GM19455 (cell line): ENCODE data around the gene OCLN.
A peak's percentile ranks its signal among the peaks of the same experiment; 100 is the strongest.
"Not testable (repeated sequence)": the region's sequence is repeated elsewhere in the genome, so short reads cannot be mapped to it uniquely, and the experiment has no call there.

Experiments used
- ATAC-seq: cut with Tn5 transposase; IDR thresholded peaks from one replicate; pipeline ENCODE4 v1.9.1; 2021; ENCODE audit not compliant: unreplicated experiment

The OCLN gene, protein sequence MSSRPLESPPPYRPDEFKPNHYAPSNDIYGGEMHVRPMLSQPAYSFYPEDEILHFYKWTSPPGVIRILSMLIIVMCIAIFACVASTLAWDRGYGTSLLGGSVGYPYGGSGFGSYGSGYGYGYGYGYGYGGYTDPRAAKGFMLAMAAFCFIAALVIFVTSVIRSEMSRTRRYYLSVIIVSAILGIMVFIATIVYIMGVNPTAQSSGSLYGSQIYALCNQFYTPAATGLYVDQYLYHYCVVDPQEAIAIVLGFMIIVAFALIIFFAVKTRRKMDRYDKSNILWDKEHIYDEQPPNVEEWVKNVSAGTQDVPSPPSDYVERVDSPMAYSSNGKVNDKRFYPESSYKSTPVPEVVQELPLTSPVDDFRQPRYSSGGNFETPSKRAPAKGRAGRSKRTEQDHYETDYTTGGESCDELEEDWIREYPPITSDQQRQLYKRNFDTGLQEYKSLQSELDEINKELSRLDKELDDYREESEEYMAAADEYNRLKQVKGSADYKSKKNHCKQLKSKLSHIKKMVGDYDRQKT

GRCh38 chr5:69492391-69492922 is at the start of gene OCLN:
Gene OCLN, plus strand, starts transcription at chr5:69492790. Its CDS starts 11,455 bp downstream, at chr5:69504245.
- ATAC-seq = peak; percentile 48

DNA sequence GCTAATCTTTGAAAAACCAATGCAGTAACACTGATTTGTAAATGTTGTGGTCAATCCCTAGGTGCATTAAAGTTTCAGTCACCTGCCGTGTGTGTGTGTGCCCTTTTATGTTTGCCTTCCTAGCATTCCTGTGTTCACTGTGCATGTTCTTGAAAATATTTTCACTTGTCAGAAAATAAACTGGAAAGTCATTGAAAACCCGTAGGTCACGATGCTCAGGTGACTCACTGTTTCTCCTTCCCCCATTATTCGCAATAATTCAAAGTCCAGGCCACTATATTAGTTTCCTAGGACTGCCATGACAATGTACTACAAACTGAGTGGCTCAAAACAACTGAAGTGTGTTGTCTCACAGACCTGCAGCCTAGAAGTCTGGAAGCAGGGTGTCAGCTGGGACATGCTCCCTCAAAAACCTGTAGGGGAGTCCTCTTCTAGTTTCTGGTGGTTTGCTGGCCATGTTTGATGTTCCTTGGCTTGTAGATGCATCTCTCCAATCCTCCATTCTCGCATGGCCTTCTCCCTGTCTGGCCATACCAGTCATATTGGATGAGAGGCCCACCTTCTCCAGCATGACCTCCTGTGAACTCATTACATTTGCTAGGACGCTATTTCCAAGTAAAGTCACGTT is 48.3 kb upstream of the OCLN start:
- ATAC-seq = no peak

GRCh38 chr5:69449511-69449910 is 43.1 kb upstream of the OCLN start:
- no peak for ATAC-seq

- no peak for ATAC-seq
Measured at GRCh38 chr5:69450116-69450515, 42.5 kb upstream of the OCLN start.

DNA sequence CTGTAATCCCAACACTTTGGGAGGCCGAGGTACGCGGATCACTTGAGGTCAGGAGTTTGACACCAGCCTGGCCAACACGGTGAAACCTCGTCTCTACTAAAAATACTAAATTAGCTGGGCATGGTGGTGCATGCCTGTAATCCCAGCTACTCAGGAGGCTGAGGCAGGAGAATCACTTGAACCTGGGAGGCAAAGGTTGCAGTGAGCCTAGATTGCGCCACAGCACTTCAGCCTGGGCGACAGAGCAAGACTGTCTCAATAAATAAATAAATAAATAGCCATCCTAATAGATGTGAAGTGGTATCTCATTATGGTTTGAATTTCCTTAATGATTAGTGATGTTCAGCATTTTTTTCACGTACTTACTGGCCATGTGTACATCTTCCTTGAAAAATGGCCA is 42.1 kb upstream of the OCLN start:
- not testable (repeated sequence) for ATAC-seq

DNA sequence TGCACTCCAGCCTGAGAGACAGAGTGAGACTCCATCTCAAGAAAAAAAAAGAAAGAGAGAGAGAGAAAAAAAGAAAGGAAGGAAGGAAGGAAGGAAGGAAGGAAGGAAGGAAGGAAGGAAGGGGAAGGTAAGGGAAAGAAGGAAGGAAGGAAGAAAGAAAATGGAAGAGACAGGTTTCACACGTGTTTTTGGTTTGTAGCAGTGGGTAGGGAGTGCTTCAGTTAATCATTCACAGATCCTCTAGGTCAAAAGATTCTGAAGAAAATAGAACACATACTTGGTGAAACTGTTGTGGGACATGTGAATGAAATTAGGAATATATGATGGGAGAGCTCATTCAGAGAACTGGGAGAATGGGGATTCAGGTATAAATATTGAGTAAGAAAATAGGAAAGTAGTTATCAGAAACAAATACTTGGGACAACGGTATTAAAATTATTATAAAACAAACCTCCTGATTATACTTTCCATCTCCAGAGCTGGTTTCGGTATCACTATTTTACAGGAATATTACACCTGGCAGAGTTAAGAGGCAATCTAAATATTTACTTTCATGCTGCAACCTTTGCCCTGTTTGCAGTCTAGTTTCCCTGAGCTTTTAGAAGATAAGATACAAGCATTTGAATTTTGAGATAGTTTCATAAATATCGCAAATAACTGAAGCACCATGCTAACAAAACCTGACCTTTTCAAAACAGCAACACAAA is 40.5 kb upstream of the OCLN start:
- ATAC-seq = no peak

DNA sequence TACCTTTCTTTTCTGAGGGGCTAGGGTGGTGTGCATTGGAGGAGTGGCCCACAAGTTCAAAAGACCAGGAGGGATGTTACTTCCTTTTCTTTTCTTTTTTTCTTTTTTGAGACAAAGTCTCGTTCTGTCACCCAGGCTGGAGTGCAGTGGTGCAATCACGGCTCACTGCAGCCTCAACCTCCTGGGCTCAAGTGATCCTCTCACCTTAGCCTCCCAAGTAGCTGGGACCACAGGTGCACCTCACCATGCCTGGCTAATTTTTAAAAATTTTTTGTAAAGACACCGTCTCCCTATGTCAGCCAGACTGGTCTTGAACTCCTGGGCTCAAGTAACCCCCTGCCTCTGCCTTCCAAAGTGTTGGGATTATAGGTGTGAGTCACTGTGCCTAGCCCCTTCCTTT is 39.1 kb upstream of the OCLN start:
- ATAC-seq = not testable (repeated sequence)

DNA sequence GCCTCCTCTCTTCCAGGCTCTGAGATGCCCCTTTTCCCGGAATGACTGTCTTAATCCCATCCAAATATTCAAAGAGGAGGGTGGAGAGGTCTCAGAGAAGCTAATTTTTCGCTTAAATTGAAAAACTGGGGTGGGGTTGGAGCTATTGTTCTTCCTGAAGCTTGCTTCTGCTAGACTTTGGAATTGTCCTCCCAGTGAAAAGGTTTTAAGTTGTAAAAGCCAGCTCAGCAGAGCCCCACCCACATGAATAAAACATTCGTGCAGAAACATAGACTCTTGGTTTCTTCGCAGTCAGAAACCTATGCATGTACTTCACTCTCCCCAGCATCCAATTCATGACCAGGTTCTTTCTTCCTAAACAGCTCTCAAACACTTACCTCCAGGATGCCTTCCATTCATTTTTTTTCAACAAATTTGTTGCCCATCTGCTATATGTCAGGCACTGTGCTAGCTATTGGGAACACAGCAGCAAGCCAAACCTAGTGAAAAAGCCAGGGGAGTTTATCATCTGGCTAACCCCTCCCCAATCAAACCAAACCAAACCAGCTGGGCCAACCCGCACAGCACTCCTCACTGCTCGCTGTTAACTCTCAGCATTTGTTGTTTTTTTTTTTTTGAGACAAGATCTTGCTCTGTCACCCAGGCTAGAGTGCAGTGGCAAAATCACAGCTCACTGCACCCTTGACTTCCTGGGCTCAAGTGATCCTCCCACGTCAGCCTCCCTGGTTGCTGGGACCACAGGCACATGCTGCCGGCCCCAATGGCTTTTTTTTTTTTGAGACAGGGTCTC is 37.9 kb upstream of the OCLN start:
- ATAC-seq = no peak

- ATAC-seq = not testable (repeated sequence)
Measured at GRCh38 chr5:69455428-69455988, 37.1 kb upstream of the OCLN start.

GRCh38 chr5:69462170-69462569 is 30.4 kb upstream of the OCLN start:
- ATAC-seq = no peak

DNA sequence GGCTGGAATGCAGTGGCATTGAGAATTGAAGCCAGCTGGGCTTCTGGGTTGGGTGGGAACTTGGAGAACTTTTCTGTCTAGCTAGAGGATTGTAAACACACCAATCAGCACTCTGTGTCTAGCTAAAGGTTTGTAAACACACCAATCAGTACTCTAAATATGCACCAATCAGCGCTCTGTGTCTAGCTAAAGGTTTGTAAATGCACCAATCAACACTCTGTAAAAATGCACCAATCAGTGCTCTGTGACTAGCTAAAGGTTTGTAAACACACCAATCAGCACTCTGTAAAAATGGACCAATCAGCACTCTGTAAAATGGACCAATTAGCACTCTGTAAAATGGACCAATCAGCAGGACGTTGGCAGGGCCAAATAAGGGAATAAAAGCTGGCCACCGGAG is 26.2 kb upstream of the OCLN start:
- ATAC-seq = not testable (repeated sequence)

DNA sequence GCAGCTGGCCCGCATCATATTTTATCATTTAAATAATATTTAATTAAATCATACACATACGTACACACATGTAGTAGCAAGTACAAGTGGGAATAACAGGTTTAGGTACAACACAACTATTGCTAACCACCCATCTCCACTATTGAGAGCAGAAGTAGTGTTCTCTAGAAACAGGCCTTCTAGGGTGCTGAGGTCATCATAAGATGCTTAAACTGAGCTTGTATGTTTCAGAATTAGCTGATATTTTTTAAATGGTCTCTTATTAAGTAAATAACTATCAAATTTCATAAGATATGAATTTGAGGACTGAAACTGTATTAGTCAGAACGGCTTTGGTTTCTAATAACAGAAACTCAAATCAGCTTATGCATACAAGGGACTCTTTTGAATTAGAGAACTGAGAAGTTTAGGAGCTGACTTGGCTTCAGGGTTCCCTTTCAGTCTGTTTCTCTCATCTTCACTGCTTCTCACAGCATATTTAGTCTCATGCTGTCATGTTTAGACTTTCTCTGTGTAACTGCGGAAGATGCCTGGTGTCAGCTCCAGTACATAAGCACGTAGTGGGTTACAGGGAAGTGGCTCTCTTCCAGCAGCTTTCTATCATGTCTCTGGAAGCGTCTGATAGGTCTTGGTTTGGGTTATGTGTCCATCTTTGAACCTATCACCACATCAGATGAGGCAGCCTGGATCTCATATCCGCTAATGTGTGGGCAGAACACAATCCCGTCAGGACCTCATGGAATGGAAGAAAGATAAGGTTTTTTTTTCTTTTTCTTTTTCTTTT is 25.0 kb upstream of the OCLN start:
- ATAC-seq = peak; percentile 96

GRCh38 chr5:69468631-69469030 is 24.0 kb upstream of the OCLN start:
- no peak for ATAC-seq

GRCh38 chr5:69471516-69471915 is 21.1 kb upstream of the OCLN start:
- not testable (repeated sequence) for ATAC-seq

GRCh38 chr5:69472535-69473143 is 20.0 kb upstream of the OCLN start:
- ATAC-seq = not testable (repeated sequence)

DNA sequence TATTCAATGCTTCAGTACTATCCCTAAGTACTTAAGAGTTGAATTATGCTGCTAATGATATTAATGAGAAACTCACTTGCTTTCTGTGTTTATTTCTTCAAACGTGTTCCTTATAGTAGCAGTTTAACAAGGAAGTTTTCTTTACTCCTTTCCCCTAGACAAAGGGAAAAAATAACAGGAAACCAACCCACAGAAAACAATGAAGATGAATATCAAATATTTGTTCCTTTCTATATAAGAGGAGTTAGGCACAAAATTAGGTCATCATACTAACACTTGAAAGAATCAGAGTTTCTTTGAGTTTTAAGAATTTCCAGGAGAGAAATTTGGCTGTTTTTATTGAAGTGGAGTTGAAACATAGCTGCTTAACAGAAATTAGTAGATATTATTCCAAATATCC is 15.4 kb upstream of the OCLN start:
- ATAC-seq = no peak

GRCh38 chr5:69478296-69478695 is 14.3 kb upstream of the OCLN start:
- ATAC-seq = not testable (repeated sequence)

DNA sequence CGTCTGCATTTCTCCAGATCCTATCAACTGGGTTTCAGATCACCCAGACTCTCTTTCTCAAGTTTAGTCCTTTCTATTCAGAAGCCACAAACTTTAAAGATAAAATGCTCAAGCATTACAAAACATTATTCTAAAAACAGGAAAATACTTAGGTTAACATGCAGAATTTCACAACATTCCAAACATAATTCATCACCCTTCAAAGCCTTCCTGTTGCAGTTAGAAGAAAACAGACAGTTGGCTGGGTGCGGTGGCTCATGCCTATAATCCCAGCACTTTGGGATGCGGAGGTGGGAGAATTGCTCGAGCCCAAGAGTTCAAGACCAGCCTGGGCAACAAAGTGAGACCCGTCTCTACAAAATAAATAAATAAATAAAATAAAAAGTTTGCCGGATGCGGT is 7.7 kb upstream of the OCLN start:
- no peak for ATAC-seq

GRCh38 chr5:69485471-69485870 is 7.1 kb upstream of the OCLN start:
- ATAC-seq = no peak
